Kidney capillary endothelial cell (primary cell): ENCODE results near the gene KIF21A.

Experiments used
- DNase-seq: peaks from one replicate; pipeline ENCODE4 v3.0.0-alpha.2; 2018; ENCODE audit warnings: low spot score

Gene KIF21A

GRCh38 chr12:39431002-39431796 is 11.7 kb downstream of the KIF21A start:
- DNase-seq = no peak

DNA sequence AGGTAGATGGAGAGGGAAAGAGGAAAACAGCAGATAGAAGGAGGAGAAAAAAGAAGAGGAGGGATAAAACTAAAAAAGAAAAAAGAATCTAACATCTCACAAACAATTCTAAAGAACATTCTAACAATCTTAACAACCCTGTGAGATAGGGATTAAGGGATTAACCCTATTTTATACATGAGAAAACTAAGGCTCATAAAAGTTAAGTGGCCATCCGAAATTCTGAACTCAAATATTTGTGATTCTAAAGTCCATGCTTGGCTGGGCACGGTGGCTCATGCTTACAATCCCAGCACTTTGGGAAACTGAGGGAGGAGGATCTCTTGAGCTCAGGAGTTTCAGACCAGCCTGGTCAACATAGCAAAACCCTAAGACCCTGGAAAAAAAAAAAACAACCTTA is 13.1 kb downstream of the KIF21A start:
- no peak for DNase-seq

DNA sequence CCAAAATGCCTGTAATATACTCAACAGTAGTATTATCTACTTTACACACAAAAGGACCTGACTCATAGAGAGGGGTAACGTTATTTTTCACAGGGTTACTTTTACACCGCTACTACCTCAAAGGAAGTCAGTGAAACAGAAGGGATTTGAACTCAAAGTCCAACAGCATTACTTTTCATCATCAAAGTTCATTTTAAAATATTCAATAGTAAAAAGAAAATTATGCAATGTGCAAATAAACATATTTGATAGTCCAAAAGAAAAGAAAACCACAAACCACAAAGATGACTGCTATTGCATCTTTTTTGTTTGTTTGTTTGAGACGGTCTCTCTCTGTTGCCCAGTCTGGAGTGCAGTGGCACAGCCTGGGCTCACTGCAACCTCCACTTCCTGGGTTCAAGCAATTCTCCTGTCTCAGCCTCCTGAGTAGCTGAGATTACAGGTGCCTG is 15.5 kb downstream of the KIF21A start:
- DNase-seq = no peak

- DNase-seq = no peak
Observed at GRCh38 chr12:39426636-39427240, 16.2 kb downstream of the KIF21A start.

- DNase-seq = no peak
Observed at GRCh38 chr12:39420043-39420442, 22.9 kb downstream of the KIF21A start.

DNA sequence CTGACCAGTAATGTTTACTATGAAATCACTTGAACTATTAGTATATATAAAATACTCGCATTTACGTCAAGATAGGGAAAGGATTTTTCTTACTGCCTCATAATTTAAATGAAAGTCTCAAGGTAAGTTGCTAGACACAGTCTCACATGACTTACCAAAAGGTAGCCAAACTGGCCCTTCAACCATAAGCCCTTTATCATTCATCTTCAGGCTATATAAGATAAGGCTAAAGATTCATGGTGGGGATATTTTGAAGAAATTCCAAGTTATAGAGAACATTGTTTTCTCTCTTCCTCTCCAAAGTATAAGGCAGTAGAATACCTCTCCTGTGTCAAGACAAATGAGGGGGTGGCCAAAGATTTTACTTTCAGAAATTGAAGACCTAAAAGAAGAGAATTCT is 23.4 kb downstream of the KIF21A start:
- no peak for DNase-seq

DNA sequence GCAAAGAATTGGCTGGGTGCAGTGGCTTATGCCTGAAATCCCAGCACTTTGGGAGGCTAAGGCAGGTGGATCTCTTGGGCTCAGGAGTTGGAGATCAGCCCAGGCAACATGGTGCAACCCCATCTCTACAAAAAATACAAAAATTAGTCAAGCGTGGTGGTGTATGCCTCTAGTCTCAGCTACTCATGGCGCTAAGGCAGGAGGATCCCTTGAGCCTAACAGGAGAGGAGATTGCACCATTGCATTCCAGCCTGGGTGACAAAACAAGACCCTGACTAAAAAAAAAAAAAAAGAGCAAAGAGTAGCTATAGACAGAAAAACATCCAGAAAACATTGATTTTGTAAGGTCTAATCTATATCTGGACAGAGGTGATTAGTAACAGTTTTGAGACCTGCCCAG is 25.0 kb downstream of the KIF21A start:
- DNase-seq = no peak

GRCh38 chr12:39413836-39414771 is 28.8 kb downstream of the KIF21A start:
- DNase-seq = no peak

DNA sequence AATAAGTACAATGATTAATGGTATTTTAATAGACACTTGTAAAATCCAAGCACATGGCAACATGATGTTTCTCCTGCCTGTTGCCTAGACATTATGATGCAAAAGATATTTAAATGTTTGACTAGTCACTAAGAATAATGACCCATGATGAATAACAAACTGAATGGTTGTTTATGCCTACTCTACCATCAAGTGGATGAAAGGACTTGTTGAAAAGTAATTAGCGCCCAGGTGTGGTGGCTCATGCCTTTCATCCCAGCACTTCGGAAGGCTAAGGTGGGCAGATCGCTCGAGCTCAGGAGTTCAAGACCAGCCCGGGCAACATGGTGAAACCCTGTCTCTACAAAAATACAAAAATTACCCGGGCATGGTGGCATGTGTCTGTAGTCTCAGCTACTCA is 30.7 kb downstream of the KIF21A start:
- DNase-seq = no peak

DNA sequence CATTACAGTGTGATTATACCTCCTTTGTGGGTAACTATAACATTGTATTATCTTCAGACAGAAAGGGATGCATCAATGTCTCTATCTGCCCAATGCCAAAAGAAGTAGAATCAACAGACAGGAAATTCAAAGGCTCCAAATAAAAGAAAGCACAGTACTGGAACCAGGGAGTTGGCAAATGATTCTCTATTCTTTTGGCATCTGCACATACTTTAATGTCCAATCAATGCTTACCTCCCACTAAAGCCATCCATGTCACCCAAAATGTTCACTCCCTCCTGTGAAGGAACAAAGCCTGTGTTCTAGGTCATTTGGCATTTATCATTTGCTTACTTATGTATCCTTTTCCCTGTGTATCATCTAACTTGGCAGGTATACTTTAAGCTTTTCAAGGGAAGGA is 36.7 kb downstream of the KIF21A start:
- no peak for DNase-seq

DNA sequence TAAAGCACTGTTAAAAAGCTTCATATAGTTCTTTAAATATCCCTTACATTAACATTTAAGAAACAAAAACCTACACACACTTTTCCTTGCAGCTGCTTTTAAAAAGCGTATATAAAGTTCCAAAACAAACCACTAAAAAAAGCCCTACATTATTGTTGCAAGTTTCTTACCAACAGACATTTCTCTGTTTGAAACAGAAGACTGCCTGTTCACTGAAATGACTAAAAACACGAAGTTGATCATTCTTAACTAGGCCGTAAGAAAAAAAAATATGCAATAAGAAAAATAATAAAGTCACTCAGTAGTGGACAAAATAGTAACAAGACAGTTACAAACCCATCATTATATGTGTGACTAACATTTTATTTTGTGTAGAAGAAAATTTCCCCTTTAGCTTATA is 37.3 kb downstream of the KIF21A start:
- DNase-seq = no peak

DNA sequence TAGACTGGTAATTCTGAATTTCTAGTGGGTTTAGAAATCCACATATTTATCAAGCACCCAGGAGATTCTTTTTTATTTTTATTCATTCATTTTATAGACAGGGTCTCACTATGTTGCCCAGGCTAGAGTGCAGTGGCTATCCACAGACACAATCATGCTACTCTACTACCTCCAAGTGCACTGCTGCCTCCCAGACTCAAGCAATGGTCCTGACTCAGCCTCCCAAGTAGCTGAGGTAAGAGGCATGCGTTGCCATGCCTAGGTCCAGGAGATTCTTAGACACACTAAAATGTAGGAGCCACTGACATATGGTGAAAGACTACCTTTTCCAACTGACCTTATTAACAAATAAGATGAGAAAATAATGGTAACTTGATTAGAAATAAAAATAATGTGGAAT is 38.9 kb downstream of the KIF21A start:
- DNase-seq = no peak

DNA sequence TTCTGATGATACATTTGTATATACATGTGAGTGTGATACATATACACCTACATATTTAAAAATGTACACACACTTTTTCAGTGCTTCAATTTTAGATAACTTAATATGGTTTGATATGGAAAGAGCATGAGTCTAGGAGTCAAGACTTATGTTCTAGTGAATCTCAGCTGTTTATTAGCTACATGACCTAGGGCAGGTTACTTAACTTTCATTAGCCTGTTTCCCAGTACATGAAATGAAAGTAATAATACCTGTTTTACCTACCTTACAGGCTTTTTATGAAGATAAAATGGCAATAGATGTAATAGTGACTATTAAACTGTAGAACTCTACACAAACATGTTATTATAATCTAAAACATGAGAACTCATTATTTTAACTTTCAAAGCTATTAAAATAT is 39.5 kb downstream of the KIF21A start:
- no peak for DNase-seq

GRCh38 chr12:39402922-39403321 is 40.0 kb downstream of the KIF21A start:
- no peak for DNase-seq

DNA sequence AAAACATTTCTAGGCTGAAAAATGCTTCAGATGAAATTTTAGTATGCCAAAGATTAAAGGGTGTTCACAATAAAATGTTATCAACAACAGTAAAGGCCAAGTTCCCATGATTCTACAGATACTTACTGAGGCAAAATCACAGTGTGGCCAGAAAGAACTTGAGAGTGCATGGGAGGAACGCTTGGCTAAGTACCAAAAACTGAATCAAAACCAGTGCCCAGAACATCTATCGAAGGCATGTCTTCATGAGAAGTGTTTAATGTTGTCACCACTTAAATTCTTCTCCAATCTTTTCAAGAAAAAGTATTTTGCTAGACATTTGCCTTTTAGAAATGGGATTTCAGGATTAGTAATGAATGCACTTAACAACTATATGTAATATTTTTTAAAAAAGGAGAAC is 41.5 kb downstream of the KIF21A start:
- no peak for DNase-seq

DNA sequence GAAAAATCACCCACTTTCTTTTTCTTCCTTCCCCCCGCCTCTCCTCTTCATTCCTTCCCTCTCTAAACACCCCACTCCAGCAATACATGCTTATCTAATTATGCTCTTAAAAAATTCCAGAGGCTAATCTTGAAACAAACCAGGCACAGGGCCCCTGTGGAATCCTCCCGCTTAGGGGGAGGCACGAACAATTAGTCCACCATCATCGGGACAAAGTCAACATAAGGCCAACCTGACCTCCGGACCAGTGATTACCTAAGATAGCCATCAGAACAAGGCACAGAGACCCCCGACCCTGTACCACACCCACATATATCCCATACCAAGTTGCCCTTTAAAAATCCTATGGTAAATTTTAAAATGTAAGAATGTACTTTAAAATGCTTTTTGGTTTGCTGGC is 47.1 kb downstream of the KIF21A start:
- DNase-seq = no peak

- DNase-seq = no peak
Observed at GRCh38 chr12:39393890-39394289, 49.0 kb downstream of the KIF21A start.

- no peak for DNase-seq
Observed at GRCh38 chr12:39393179-39393578, 49.7 kb downstream of the KIF21A start.

GRCh38 chr12:39392154-39392925 is 50.6 kb downstream of the KIF21A start:
- DNase-seq = no peak

DNA sequence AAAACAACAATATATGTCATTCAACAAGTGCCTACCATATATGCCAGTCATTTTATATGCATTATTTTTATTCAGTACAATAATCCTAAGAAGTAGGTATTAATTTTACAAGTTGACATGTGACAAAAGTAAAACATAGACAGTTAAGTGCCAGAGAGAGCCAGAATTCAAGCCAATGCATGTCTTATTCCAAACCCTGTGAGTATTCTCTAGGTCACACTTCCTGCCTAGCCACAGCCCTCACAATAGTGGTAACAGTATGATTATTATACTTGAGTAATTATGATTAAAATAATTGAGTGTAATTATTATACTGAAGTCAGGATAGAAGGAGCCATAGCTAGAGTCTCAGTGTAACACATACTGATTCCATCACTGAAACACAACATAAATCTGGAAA is 52.2 kb downstream of the KIF21A start:
- DNase-seq = no peak

DNA sequence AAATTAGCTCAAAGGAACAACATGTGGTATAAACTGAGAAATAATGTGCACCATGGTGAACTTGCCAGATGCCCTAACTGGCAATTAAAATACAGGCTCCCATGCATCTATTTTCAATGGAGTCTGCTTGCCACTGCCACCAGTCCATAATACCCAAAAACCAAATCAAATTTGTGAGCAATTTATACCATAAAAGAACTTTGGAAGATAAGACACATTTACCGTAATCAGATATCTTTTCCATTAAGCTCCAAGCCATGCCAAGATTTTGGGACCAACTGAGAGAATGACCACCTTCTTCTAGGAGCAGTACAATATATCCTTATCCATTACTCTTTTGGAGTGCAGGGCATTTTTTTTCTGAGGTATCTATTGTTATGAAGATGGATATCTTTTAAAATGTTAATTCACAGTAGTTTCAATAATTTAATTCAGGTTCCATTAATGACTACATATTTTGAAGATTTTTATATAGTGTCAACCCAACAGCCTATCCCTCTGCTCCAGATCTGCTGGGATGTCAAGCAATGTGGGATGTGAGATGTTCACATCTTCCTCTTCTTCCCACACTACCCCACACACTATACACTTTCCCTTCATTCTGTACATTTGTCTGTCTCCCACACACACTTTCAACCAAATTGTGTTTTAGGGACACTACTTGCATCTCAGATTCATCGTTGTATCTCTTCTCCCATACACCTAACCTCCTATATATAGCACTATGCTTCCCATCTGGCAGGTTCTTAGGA is 53.3 kb downstream of the KIF21A start:
- no peak for DNase-seq
